Measurements from ENCODE around the gene MAP3K14. TPM values are rescaled to one million over a fixed set of nuclear protein-coding genes. Genes with fewer than 3 reads are reported as not detected.

MAP3K14 gene
- 10 to 100 TPM; 43.8 to 49.1 TPM for total RNA-seq
- total RNA-seq = 56.6 to 87.0 reads per million in 2 donors

GRCh38 chr17:45316434-45317110 is at the start of gene MAP3K14:
TSS of gene MAP3K14 (minus strand) at chr17:45317020. CDS start at chr17:45290745, 26,275 bp downstream.
- Mint-ChIP-seq H3K4me3 (peak within 1 kb of the TSS; percentile 97), H3K4me1 (peaks cover 70% of the 10 kb centered on the region), H3K36me3 (ENCODE audit: low read depth) (peaks cover 7% of the 10 kb centered on the region), H3K27me3 (no peaks in the 10 kb centered on the region), H3K27ac (peak within 1 kb of the TSS; percentile 98)
- DNase-seq (peak; percentile 46 to 63 (median 58)), ATAC-seq (peak; percentile 20)
- H3K9me3 ChIP-seq (ENCODE audit: control insufficient read depth, low read length, poor library complexity, severe bottlenecking) = no peaks in the 10 kb centered on the region

DNA sequence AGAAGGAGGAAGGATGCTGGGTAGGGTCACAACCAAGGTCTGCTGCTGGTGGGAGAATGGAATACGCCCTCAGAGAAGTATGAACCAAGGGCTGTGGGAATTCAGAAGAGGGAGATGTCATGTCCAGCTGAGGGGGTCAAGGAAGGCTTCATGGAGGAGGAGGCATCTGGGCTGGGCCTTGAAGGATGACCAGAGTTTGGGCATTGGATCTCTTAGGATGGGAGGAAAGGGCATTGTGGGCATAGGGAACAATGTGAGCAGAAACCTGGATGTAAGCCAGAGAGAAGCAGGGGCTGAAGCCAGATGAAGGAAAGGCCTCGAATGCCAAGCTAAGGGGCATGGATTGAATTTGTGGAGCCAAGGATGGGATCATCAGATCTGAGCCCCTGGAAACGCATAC is 49.2 kb upstream of the MAP3K14 start:
- peaks cover 41% of the 10 kb centered on the region for H3K27me3 Mint-ChIP-seq
- DNase-seq (no peak), ATAC-seq (no peak)
- no peak overlapping the region for H3K4me3 Mint-ChIP-seq
- H3K36me3 Mint-ChIP-seq (ENCODE audit: low read depth) = no peaks in the 10 kb centered on the region
- no peaks in the 10 kb centered on the region for H3K9me3 ChIP-seq (ENCODE audit: control insufficient read depth, low read length, poor library complexity, severe bottlenecking)
- no peak overlapping the region for H3K27ac Mint-ChIP-seq
- peaks cover 2% of the 10 kb centered on the region for H3K4me1 Mint-ChIP-seq

GRCh38 chr17:45364531-45365390 is 47.9 kb upstream of the MAP3K14 start:
- no peaks in the 10 kb centered on the region for H3K36me3 Mint-ChIP-seq (ENCODE audit: low read depth)
- no peaks in the 10 kb centered on the region for H3K4me1 Mint-ChIP-seq
- no peaks in the 10 kb centered on the region for H3K9me3 ChIP-seq (ENCODE audit: control insufficient read depth, low read length, poor library complexity, severe bottlenecking)
- ATAC-seq (no peak), DNase-seq (no peak)
- H3K4me3 Mint-ChIP-seq = no peak overlapping the region
- H3K27ac Mint-ChIP-seq = no peak overlapping the region
- H3K27me3 Mint-ChIP-seq = peaks cover 43% of the 10 kb centered on the region

DNA sequence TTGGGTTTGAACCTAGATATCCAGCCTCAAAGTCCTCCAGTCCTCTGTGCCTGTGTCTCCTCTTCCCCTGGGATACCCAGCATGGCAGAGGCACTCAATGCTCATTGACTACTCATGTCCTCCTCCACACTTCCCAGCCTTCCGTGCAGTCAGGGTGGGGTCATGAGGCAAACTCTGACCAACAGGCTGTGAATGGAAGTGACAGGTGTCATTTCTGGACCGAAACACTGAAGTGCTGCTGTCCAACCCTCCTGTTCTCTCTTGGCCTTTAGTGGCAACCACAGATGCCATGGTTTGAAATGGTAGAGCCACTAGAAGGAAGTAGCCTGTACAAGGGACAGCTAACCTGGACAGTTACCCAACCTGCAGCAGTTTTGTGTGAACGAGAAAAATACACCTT is 46.7 kb upstream of the MAP3K14 start:
- ATAC-seq = no peak
- no peak for DNase-seq
- Mint-ChIP-seq H3K4me1 (no peaks in the 10 kb centered on the region), H3K36me3 (ENCODE audit: low read depth) (no peaks in the 10 kb centered on the region), H3K27ac (no peak overlapping the region), H3K27me3 (peaks cover 36% of the 10 kb centered on the region), H3K4me3 (no peak overlapping the region)
- no peaks in the 10 kb centered on the region for H3K9me3 ChIP-seq (ENCODE audit: control insufficient read depth, low read length, poor library complexity, severe bottlenecking)

- no peaks in the 10 kb centered on the region for H3K9me3 ChIP-seq (ENCODE audit: control insufficient read depth, low read length, poor library complexity, severe bottlenecking)
- H3K27ac Mint-ChIP-seq = no peak overlapping the region
- peaks cover 34% of the 10 kb centered on the region for H3K27me3 Mint-ChIP-seq
- no peaks in the 10 kb centered on the region for H3K4me1 Mint-ChIP-seq
- DNase-seq (no peak), ATAC-seq (no peak)
- no peak overlapping the region for H3K4me3 Mint-ChIP-seq
- H3K36me3 Mint-ChIP-seq (ENCODE audit: low read depth) = no peaks in the 10 kb centered on the region
These were observed 45.2 kb upstream of the MAP3K14 start for GRCh38 chr17:45361976-45362375.

DNA sequence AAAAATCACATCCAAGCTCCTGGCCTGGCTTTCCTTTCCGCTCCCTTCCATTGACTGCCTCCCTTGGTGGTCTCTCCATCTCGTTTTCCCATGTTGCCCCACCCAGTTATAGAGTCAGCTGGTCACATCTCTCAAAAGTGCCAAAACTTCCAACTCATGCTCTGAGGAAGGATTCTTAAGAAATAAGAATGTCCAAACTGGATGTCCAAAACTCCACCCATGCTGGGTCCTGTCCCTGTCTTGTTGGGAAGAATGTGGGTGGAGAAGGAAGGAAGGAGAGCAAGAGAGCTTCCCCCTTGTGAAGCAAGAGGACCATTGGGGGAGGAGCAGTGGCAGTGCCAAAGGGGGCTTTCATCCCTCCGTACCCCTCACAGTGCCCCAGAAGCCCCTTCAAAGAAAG is 44.6 kb upstream of the MAP3K14 start:
- no peaks in the 10 kb centered on the region for H3K4me1 Mint-ChIP-seq
- DNase-seq = no peak
- H3K36me3 Mint-ChIP-seq (ENCODE audit: low read depth) = no peaks in the 10 kb centered on the region
- no peaks in the 10 kb centered on the region for H3K9me3 ChIP-seq (ENCODE audit: control insufficient read depth, low read length, poor library complexity, severe bottlenecking)
- peaks cover 31% of the 10 kb centered on the region for H3K27me3 Mint-ChIP-seq
- no peak overlapping the region for H3K27ac Mint-ChIP-seq
- no peak overlapping the region for H3K4me3 Mint-ChIP-seq
- no peak for ATAC-seq

GRCh38 chr17:45357364-45357997 is 40.7 kb upstream of the MAP3K14 start:
- peaks cover 12% of the 10 kb centered on the region for H3K4me1 Mint-ChIP-seq
- H3K9me3 ChIP-seq (ENCODE audit: control insufficient read depth, low read length, poor library complexity, severe bottlenecking) = no peaks in the 10 kb centered on the region
- DNase-seq (no peak), ATAC-seq (no peak)
- no peak overlapping the region for H3K4me3 Mint-ChIP-seq
- no peak overlapping the region for H3K27ac Mint-ChIP-seq
- H3K36me3 Mint-ChIP-seq (ENCODE audit: low read depth) = peaks cover 7% of the 10 kb centered on the region
- H3K27me3 Mint-ChIP-seq = peaks cover 19% of the 10 kb centered on the region

DNA sequence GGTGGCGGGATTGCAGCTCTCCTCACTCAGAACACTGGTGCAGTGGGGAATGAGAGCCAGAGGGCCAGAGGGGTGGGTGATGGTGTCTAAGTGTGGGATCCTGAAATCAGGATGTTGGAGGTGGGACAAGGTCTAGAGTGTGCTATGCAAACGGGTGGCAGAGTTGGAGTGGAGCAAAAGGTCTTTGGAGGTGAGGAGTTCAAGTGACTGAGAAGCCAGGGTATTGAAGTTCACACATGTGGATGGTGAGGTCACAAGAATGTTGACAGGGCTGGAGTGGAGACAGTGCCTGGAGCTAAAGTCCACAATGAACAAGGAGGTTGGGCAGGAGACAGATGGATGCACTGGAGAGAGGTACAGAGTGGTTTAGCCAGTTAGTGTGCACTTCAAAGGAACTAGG is 38.3 kb upstream of the MAP3K14 start:
- H3K9me3 ChIP-seq (ENCODE audit: control insufficient read depth, low read length, poor library complexity, severe bottlenecking) = no peaks in the 10 kb centered on the region
- Mint-ChIP-seq H3K27ac (no peak overlapping the region), H3K36me3 (ENCODE audit: low read depth) (peaks cover 7% of the 10 kb centered on the region), H3K4me1 (peaks cover 12% of the 10 kb centered on the region), H3K27me3 (peaks cover 8% of the 10 kb centered on the region), H3K4me3 (no peak overlapping the region)
- DNase-seq (no peak), ATAC-seq (no peak)

GRCh38 chr17:45353043-45353442 is 36.2 kb upstream of the MAP3K14 start:
- H3K27me3 Mint-ChIP-seq = peaks cover 8% of the 10 kb centered on the region
- no peak overlapping the region for H3K27ac Mint-ChIP-seq
- peaks cover 12% of the 10 kb centered on the region for H3K4me1 Mint-ChIP-seq
- ATAC-seq (peak; percentile 46), DNase-seq (no peak)
- no peak overlapping the region for H3K4me3 Mint-ChIP-seq
- H3K36me3 Mint-ChIP-seq (ENCODE audit: low read depth) = peaks cover 9% of the 10 kb centered on the region
- H3K9me3 ChIP-seq (ENCODE audit: control insufficient read depth, low read length, poor library complexity, severe bottlenecking) = no peaks in the 10 kb centered on the region

- H3K4me3 Mint-ChIP-seq = no peak overlapping the region
- H3K27me3 Mint-ChIP-seq = peaks cover 8% of the 10 kb centered on the region
- no peak overlapping the region for H3K27ac Mint-ChIP-seq
- peaks cover 9% of the 10 kb centered on the region for H3K36me3 Mint-ChIP-seq (ENCODE audit: low read depth)
- H3K4me1 Mint-ChIP-seq = peaks cover 12% of the 10 kb centered on the region
- H3K9me3 ChIP-seq (ENCODE audit: control insufficient read depth, low read length, poor library complexity, severe bottlenecking) = no peaks in the 10 kb centered on the region
- DNase-seq = no peak
- no peak for ATAC-seq
These were observed 35.0 kb upstream of the MAP3K14 start for GRCh38 chr17:45351831-45352230.

DNA sequence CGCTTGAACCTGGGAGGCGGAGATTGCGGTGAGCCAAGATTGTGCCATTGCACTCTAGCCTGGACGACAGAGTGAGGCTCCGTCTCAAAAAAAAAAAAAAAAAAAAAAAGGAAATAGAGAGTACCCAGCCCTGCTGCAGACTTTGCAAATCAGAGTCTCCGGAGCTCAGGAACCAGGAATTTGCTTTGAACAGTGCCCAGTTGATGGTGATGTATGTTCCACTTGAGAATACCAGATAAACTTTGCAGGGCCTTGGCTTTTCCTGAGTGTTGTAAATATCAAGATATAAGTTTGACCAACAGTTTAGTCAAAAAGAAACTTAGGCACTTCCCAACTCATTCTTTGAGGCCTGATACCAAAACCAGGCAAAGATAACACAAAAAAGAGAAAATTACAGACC is 30.6 kb upstream of the MAP3K14 start:
- ATAC-seq = no peak
- H3K36me3 Mint-ChIP-seq (ENCODE audit: low read depth) = peaks cover 2% of the 10 kb centered on the region

GRCh38 chr17:45346216-45347015 is 29.6 kb upstream of the MAP3K14 start:
- Mint-ChIP-seq H3K27me3 (peaks cover 6% of the 10 kb centered on the region), H3K4me3 (no peak overlapping the region), H3K27ac (no peak overlapping the region), H3K36me3 (ENCODE audit: low read depth) (peaks cover 2% of the 10 kb centered on the region), H3K4me1 (no peaks in the 10 kb centered on the region)
- DNase-seq = no peak
- no peak for ATAC-seq
- no peaks in the 10 kb centered on the region for H3K9me3 ChIP-seq (ENCODE audit: control insufficient read depth, low read length, poor library complexity, severe bottlenecking)

More for the DNA sequence above, 30.6 kb upstream of the MAP3K14 start:
- Mint-ChIP-seq H3K27ac (no peak overlapping the region), H3K4me1 (no peaks in the 10 kb centered on the region), H3K4me3 (no peak overlapping the region), H3K27me3 (peaks cover under 1% of the 10 kb centered on the region)
- no peak for DNase-seq
- no peaks in the 10 kb centered on the region for H3K9me3 ChIP-seq (ENCODE audit: control insufficient read depth, low read length, poor library complexity, severe bottlenecking)
